Smooth muscle cell (in vitro differentiated cells): ENCODE measurements around the gene MID2. TPM values are rescaled to one million over a fixed set of nuclear protein-coding genes. Genes with fewer than 3 reads are reported as not detected.

Source experiments
- DNase-seq: peaks from one replicate; lab custom pipeline; 2025; ENCODE audit not compliant: unreplicated experiment; lab: John Stamatoyannopoulos, UW
- H2AFZ ChIP-seq: fragments of 200-600 bp; sonication (generic); 2 replicates; pipeline ENCODE4 v1.6.0; 2016; ENCODE audit warnings: antibody characterized with exemption, low read depth, mild to moderate bottlenecking
- H3F3A ChIP-seq: fragments of 200-600 bp; sonication (generic); 2 replicates; pipeline ENCODE4 v1.6.0; 2017; ENCODE audit warnings: antibody characterized with exemption, low read depth
- H3K27ac ChIP-seq: fragments of 200-600 bp; sonication (generic); 2 replicates; pipeline ENCODE4 v1.5.1; 2016; ENCODE audit warnings: low read depth, mild to moderate bottlenecking
- H3K27me3 ChIP-seq: fragments of 200-600 bp; sonication (generic); 2 replicates; pipeline ENCODE4 v1.6.1; 2016; ENCODE audit warnings: low read depth, mild to moderate bottlenecking
- H3K36me3 ChIP-seq: fragments of 200-600 bp; sonication (generic); 2 replicates; pipeline ENCODE4 v1.5.1; 2016; ENCODE audit warnings: low read depth
- H3K4me1 ChIP-seq: fragments of 200-600 bp; sonication (generic); 2 replicates; pipeline ENCODE4 v1.5.1; 2016; ENCODE audit warnings: low read depth
- H3K4me2 ChIP-seq: fragments of 200-600 bp; sonication (generic); 2 replicates; pipeline ENCODE4 v1.6.0; 2016; ENCODE audit warnings: mild to moderate bottlenecking
- H3K4me3 ChIP-seq: fragments of 200-600 bp; sonication (generic); 2 replicates; pipeline ENCODE4 v1.5.1; 2016; ENCODE audit warnings: mild to moderate bottlenecking
- H3K79me2 ChIP-seq: fragments of 200-600 bp; sonication (generic); 2 replicates; pipeline ENCODE4 v1.6.0; 2016; ENCODE audit warnings: low read depth, mild to moderate bottlenecking
- H3K9ac ChIP-seq: fragments of 200-600 bp; sonication (generic); 2 replicates; pipeline ENCODE4 v1.6.0; 2016; ENCODE audit warnings: low read depth
- H3K9me3 ChIP-seq: fragments of 200-600 bp; sonication (generic); replicated peaks from 2 replicates; pipeline ENCODE4 v1.5.1; 2016; ENCODE audit warnings: low read depth
- H4K20me1 ChIP-seq: fragments of 200-600 bp; sonication (generic); 2 replicates; pipeline ENCODE4 v1.6.0; 2016; ENCODE audit warnings: low read depth
- CTCF ChIP-seq: fragments of 200-600 bp; sonication (generic); IDR thresholded peaks from 2 replicates; pipeline ENCODE4 v1.5.1; 2017; ENCODE audit warnings: borderline replicate concordance, mild to moderate bottlenecking, antibody characterized with exemption; ENCODE audit not compliant: insufficient read depth, poor library complexity, severe bottlenecking
- WGBS: methylation state at CpG from one replicate; pipeline ENCODE4 v1.1.7; 2016; ENCODE audit warnings: low lambda C conversion rate; 5-methylcytosine and 5-hydroxymethylcytosine counted together
- polyA plus RNA-seq: library from polyadenylated mRNA; unstranded; fragments of >200 nt; fragmentation: Nextera tagmentation; extraction: Ambion mirVana; gene quantifications from 2 replicates; pipeline ENCODE4 v1.2.1, GENCODE V29; 2016
- total RNA-seq: library from RNA; depleted of rRNA; stranded (reverse); fragments of >200 nt; gene quantifications from 2 replicates; pipeline ENCODE4 v1.2.3, GENCODE V29; 2014

Gene MID2
- total and polyA plus RNA-seq, 2 experiments from 2014 or later = 6.7 to 16.6 TPM

- H3K9ac ChIP-seq = no peak overlapping the region
- H3K36me3 ChIP-seq = peaks cover 5% of the 10 kb centered on the region
- no peak overlapping the region for H3K27ac ChIP-seq
- H3F3A ChIP-seq = no peaks in the 10 kb centered on the region
- no peaks in the 10 kb centered on the region for H3K27me3 ChIP-seq
- H3K4me1 ChIP-seq = no peaks in the 10 kb centered on the region
- no peak overlapping the region for H2AFZ ChIP-seq
- WGBS = 80% methylated on average over 15 of the region's 15 CpGs
- H4K20me1 ChIP-seq = peaks cover 27% of the 10 kb centered on the region
- H3K79me2 ChIP-seq = no peaks in the 10 kb centered on the region
- TF ChIP-seq CTCF = no peak
- no peak overlapping the region for H3K4me2 ChIP-seq
- H3K9me3 ChIP-seq = no peaks in the 10 kb centered on the region
- no peak for DNase-seq
- H3K4me3 ChIP-seq = no peak overlapping the region
These were observed 15.3 kb downstream of the MID2 start for GRCh38 chrX:107840971-107841370.

- no peak for DNase-seq
- H3K4me3 ChIP-seq = no peak overlapping the region
- H3K4me2 ChIP-seq = no peak overlapping the region
- no peaks in the 10 kb centered on the region for H3K79me2 ChIP-seq
- H3K27ac ChIP-seq = no peak overlapping the region
- H4K20me1 ChIP-seq = peaks cover 11% of the 10 kb centered on the region
- no peak overlapping the region for H2AFZ ChIP-seq
- TF ChIP-seq CTCF = no peak
- H3K27me3 ChIP-seq = no peaks in the 10 kb centered on the region
- no peaks in the 10 kb centered on the region for H3K4me1 ChIP-seq
- no peaks in the 10 kb centered on the region for H3K9me3 ChIP-seq
- WGBS = 87% methylated on average over 6 of the region's 6 CpGs
- H3K9ac ChIP-seq = no peak overlapping the region
- H3F3A ChIP-seq = no peaks in the 10 kb centered on the region
- H3K36me3 ChIP-seq = peaks cover 5% of the 10 kb centered on the region
These were observed 17.2 kb downstream of the MID2 start for GRCh38 chrX:107842715-107843400.

GRCh38 chrX:107845625-107846024 lies 20.0 kb downstream of the MID2 start:
- Histone ChIP-seq H3K9ac (no peak overlapping the region), H3K9me3 (no peaks in the 10 kb centered on the region), H3K27ac (no peak overlapping the region), H4K20me1 (peaks cover 7% of the 10 kb centered on the region), H3K79me2 (no peaks in the 10 kb centered on the region), H3K4me2 (no peak overlapping the region), H3K36me3 (peaks cover 5% of the 10 kb centered on the region), H3F3A (no peaks in the 10 kb centered on the region), H3K27me3 (no peaks in the 10 kb centered on the region), H3K4me1 (no peaks in the 10 kb centered on the region), H2AFZ (no peak overlapping the region), H3K4me3 (no peak overlapping the region)
- DNase-seq = no peak
- 87% methylated on average over 1 of the region's 1 CpG for WGBS
- no peak for TF ChIP-seq CTCF

- Histone ChIP-seq H3F3A (no peaks in the 10 kb centered on the region), H3K9me3 (no peaks in the 10 kb centered on the region), H3K4me3 (no peak overlapping the region), H2AFZ (no peak overlapping the region), H3K4me2 (no peak overlapping the region), H3K4me1 (no peaks in the 10 kb centered on the region), H3K27me3 (no peaks in the 10 kb centered on the region), H3K27ac (no peak overlapping the region), H3K9ac (no peak overlapping the region), H3K36me3 (no peaks in the 10 kb centered on the region), H3K79me2 (no peaks in the 10 kb centered on the region), H4K20me1 (peaks cover 6% of the 10 kb centered on the region)
- DNase-seq = no peak
- TF ChIP-seq CTCF = no peak
- WGBS = 66% methylated on average over 2 of the region's 2 CpGs
These were observed 22.9 kb downstream of the MID2 start for GRCh38 chrX:107848591-107848990.
